Activated CD4-positive, alpha-beta T cell treated with anti-CD3 and anti-CD28 coated beads for 4 hours (primary cell): ENCODE data around the gene MYDGF.

Source experiments
- DNase-seq, 2 donors: peaks; one replicate each; pipeline ENCODE4 v3.0.0-alpha.2; 2020

MYDGF gene

GRCh38 chr19:4640247-4641000, 29.7 kb downstream of the MYDGF start:
- no peak for DNase-seq

GRCh38 chr19:4639531-4640246, 30.5 kb downstream of the MYDGF start:
- peak in 1 of 2 donors; percentile 17 for DNase-seq

GRCh38 chr19:4638828-4639530, 31.2 kb downstream of the MYDGF start, which contains the start of gene TNFAIP8L1:
TSS of gene TNFAIP8L1 (plus strand) at chr19:4639516. CDS start at chr19:4651870, 12,354 bp downstream.
- peak; percentile 99 for DNase-seq

DNA sequence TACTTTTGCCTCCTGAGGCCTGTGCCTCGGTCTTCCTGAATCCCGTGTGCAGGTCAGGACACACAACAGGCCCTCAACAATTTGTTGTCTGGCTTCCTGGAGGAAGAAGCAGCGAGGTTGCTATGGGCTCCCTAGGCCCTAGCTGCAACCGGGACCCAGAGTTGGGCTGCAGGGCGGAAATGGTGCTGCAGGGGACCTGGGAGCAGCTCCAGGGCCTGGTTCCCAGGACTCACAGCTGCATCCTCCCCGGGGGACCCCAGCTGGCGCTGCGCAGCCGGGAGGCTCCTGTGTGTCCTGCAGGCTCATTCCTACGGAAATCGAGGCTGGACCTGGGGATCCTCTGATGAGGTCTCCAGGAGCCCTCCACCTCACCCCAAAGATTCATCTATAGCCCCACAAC, 31.8 kb downstream of the MYDGF start:
- no peak for DNase-seq

GRCh38 chr19:4636761-4637160, 33.4 kb downstream of the MYDGF start:
- DNase-seq: no peak

DNA sequence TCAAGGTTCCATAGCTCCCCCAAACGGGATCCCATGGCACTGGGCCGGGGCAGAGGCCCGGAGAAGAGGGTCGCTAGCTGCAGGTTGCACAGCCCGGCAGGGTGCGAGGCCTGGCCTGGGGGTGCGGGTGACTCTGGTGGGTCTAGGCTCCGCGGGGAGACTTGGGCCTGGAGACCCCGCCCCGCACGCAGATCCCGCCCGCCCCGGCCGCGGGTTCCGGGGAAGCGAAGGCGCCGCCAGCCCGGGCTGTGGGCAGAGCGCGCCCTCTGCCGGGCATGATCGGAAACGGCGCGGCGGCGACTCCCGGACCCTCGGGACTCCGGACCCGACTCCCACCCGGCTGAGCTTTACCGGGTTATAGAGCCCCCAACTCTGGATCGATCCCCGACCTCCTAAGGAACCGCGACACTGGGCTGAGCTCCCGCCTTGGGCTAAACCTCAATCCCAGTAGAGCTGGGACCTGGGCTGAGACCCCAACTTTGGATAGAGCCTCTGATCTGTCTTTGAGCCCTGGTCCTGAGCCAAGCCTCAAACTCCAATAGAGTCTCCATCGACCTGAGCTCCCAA, 33.9 kb downstream of the MYDGF start:
- DNase-seq: peak; percentile 65 to 72

GRCh38 chr19:4635754-4636116, 34.4 kb downstream of the MYDGF start:
- no peak for DNase-seq

GRCh38 chr19:4633140-4633967, 36.8 kb downstream of the MYDGF start:
- DNase-seq: peak; percentile 30 to 40

GRCh38 chr19:4624733-4625362, 45.3 kb downstream of the MYDGF start:
- DNase-seq: no peak

GRCh38 chr19:4624301-4624700, 45.8 kb downstream of the MYDGF start:
- DNase-seq: no peak

GRCh38 chr19:4622695-4623421, 47.3 kb downstream of the MYDGF start:
- DNase-seq: no peak

DNA sequence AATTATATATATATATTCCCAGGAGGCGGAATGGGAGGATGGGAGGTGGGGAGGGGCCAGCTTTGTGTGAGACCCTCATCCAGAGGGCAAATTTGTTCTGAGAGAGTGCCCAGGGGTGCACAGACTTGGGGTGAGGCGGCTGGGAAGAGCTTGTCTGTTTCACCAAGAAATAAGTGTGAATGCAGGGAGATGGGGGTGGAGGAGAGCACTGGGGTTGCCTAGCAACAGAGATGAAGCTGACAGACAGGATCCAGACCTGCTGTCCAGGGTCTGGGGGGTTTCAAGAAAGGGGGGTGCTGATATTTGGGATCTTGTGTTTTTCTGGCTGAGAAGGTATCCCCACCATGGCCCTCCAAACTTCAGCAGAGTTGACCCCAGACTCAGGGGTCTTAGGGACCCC, 49.5 kb downstream of the MYDGF start:
- no peak for DNase-seq

DNA sequence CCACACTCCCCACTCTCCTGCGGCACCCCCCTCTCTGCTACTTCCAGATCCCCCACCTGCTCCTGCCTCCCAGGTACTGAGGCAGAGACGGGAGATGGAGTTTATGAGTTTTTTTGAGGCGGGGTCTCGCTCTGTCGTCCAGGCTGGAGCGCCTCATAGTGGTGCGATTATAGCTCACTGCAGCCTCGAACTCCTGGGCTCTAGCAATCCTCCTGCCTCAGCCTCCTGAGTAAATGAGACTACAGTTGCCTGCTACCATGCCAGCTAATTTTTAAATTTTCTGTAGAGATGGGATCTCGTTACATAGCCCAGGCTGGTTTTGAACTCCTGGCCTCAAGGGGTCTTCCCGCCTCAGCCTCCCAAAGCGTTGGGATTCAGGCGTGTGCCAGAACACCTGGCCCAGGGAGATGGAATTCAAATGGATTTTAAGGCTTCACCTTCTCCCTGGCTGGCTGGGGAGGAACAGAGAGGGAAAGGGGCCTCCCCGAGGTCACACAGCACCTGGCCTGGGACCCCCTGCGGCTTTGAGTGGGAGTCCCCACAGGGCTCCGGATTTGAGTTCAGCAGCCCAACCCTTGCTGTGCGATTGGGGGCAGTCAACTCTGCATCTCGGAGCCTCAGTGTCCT, 50.4 kb downstream of the MYDGF start:
- DNase-seq: no peak

GRCh38 chr19:4618019-4618418, 52.1 kb downstream of the MYDGF start:
- no peak for DNase-seq

DNA sequence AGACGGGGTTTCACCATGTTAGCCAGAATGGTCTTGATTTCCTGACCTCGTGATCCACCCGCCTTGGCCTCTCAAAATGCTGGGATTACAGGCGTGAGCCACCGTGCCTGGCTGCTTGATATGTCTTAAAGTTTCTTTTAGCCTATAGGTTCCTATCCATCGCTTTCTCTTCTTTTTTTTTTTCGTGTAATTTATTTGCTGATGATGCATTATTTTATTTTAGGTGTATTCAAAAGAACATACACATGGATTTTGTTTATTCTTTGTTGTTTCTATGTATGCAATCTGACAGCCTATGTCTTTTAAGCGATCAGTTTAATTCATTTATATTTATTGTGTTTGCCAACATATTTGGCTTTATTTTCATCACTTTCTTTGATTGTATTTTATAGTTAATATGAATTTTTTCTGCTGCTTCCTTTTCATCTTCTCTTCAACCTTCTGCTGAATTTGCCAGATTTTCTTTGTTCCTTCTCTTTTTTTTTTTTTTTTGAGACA, 56.8 kb downstream of the MYDGF start:
- DNase-seq: no peak

- DNase-seq: no peak
These were observed 60.1 kb downstream of the MYDGF start for GRCh38 chr19:4609878-4610511.
